Gastrocnemius medialis (tissue), 4 donors: ENCODE measurements around the gene WDFY4.

Source experiments
- CTCF ChIP-seq, 5 experiments: fragments of 450-650 bp in 3 of 5; fragments of 200-600 bp in 2 of 5; sonication (generic) in 2 of 5; IDR thresholded peaks in 4 of 5; conservative IDR thresholded peaks in 1 of 5; 1 replicate in 4 of 5; 2 replicates in 1 of 5; pipeline ENCODE4 v1.5.1; 2016 to 2019; ENCODE audit warnings: antibody characterized with exemption in 5 of 5, mild to moderate bottlenecking in 3 of 5, moderate library complexity in 3 of 5
- POLR2A ChIP-seq, 2 donors: fragments of 450-650 bp; IDR thresholded peaks; one replicate each; pipeline ENCODE4 v1.6.1; 2017; ENCODE audit warnings: antibody characterized with exemption in 2 of 2, mild to moderate bottlenecking in 2 of 2, moderate library complexity in 2 of 2

GRCh38 chr10:48700071-48700470 lies 15.4 kb downstream of the WDFY4 start:
- no peak for TF ChIP-seq CTCF (IDR thresholded peaks at IDR 0.05 in 4 of 5, conservative IDR thresholded peaks at IDR 0.05 in 1 of 5)
- no peak for TF ChIP-seq POLR2A (IDR thresholded peaks at IDR 0.05)
